Measurements from ENCODE around the gene KLF7. TPM values are rescaled to one million over a fixed set of nuclear protein-coding genes. Genes with fewer than 3 reads are reported as not detected.

Gene KLF7
- total RNA-seq, 2 experiments from 2014 or later = not detected

DNA sequence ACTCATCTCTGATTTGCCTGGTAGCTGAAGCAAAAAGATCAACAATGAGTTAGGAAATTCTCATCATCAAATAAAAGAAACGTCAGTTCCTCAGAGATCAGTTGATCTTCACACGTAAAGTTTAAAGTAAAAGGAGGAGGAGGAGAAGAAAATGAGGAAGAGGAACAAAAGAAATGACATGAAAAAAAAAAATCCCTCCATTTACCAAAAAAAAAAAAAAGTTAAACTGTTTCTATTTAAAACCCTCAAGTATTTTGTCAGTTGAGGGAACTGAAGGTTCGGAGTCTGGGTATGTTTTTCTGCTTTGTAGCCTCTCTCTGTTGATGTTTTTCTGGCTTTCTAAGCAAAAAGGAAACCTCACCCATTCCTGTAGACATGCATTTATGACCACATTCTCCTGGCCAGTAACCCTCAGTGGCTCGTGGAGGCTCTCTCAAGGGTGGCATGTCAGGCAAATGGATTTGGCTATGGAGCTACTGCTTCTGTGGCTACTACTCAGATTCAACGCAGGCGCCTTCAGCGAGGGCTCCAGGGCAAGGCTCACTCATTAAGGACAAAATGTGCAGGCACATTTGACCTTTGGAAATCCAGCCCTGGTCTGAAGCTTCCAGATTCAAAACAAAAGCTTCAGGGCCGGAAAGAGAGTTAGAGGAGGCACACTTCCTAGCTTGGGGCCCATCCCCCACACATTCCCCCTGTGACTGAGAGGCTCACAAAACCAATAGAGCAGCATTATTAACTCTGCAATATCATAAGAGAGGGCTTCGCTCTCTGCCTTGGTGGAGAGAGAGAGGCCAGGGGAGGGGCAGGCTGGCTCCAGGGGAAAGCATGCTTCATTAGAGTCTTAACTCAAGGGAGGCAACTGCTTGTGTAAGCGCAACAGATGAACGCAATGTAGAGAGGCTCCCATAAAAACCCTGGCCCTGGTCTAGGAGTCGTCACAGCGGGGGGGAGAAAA lies 22.3 kb downstream of the KLF7 start:
- no peak for DNase-seq (ENCODE audit: low spot score)
- ChIA-PET CTCF (ENCODE audit: unreplicated experiment) (no interaction called here), POLR2A (no interaction called here)
- intact Hi-C loops (cut with micrococcal nuclease; ENCODE audit: unreplicated experiment) = no loop called here
- no peaks in the 10 kb centered on the region for H3K79me2 ChIP-seq (ENCODE audit: insufficient read depth, low read depth, low read length)
- no peak for TF ChIP-seq EZH2phosphoT487 (IDR thresholded peaks at IDR 0.05; ENCODE audit: borderline replicate concordance, low read depth, low read length)
- TF ChIP-seq, protein P1, sequence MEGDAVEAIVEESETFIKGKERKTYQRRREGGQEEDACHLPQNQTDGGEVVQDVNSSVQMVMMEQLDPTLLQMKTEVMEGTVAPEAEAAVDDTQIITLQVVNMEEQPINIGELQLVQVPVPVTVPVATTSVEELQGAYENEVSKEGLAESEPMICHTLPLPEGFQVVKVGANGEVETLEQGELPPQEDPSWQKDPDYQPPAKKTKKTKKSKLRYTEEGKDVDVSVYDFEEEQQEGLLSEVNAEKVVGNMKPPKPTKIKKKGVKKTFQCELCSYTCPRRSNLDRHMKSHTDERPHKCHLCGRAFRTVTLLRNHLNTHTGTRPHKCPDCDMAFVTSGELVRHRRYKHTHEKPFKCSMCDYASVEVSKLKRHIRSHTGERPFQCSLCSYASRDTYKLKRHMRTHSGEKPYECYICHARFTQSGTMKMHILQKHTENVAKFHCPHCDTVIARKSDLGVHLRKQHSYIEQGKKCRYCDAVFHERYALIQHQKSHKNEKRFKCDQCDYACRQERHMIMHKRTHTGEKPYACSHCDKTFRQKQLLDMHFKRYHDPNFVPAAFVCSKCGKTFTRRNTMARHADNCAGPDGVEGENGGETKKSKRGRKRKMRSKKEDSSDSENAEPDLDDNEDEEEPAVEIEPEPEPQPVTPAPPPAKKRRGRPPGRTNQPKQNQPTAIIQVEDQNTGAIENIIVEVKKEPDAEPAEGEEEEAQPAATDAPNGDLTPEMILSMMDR (conservative IDR thresholded peaks at IDR 0.05; ENCODE audit: low read length) = no peak
- H3K9me3 ChIP-seq (ENCODE audit: low read length) = no peaks in the 10 kb centered on the region
- BruUV-seq (replicated peaks) = no TSS peak
- no peaks in the 10 kb centered on the region for H4K20me1 ChIP-seq (ENCODE audit: insufficient read depth, low read length)
- no peaks in the 10 kb centered on the region for H3K4me1 ChIP-seq (ENCODE audit: insufficient read depth, low read length, poor library complexity, severe bottlenecking)
- H3K4me2 ChIP-seq (ENCODE audit: low read length) = no peak overlapping the region
- no peak overlapping the region for H3K27ac ChIP-seq (ENCODE audit: low read depth, low read length, poor library complexity, severe bottlenecking)
- H3K9me2 ChIP-seq (ENCODE audit: insufficient read depth, low read length) = no peaks in the 10 kb centered on the region
- no peak overlapping the region for H2AFZ ChIP-seq (ENCODE audit: low read length)
- H3K4me3 ChIP-seq (ENCODE audit: low read depth, low read length, poor library complexity, severe bottlenecking) = no peak overlapping the region
- no peaks in the 10 kb centered on the region for H3K36me3 ChIP-seq (ENCODE audit: insufficient read depth, low read length)

DNA sequence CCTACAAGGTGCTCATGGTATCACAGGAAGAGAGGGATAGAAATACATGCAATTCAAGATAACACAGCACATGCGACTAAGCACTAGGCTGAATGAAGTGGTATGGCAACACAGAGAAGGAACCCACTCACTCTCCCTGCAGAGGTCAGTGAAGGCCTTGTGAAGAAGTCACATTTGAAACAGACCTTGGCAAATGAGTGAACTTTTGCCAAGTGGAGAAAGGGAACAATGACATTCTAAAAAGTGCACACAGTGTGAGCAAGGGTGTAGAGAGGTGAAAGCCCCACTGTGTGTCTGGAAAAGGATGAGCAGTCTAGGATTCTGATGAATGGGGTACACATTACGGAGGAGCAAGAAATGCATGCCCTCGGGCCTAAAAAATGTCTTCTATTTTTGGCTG lies 23.3 kb downstream of the KLF7 start:
- Histone ChIP-seq H3K4me3 (ENCODE audit: low read depth, low read length, poor library complexity, severe bottlenecking) (no peak overlapping the region), H3K36me3 (ENCODE audit: insufficient read depth, low read length) (no peaks in the 10 kb centered on the region), H2AFZ (ENCODE audit: low read length) (no peak overlapping the region), H3K79me2 (ENCODE audit: insufficient read depth, low read depth, low read length) (no peaks in the 10 kb centered on the region), H3K27ac (ENCODE audit: low read depth, low read length, poor library complexity, severe bottlenecking) (no peak overlapping the region), H3K4me1 (ENCODE audit: insufficient read depth, low read length, poor library complexity, severe bottlenecking) (no peaks in the 10 kb centered on the region), H3K9me2 (ENCODE audit: insufficient read depth, low read length) (no peaks in the 10 kb centered on the region), H3K9me3 (ENCODE audit: low read length) (no peaks in the 10 kb centered on the region), H4K20me1 (ENCODE audit: insufficient read depth, low read length) (no peaks in the 10 kb centered on the region), H3K4me2 (ENCODE audit: low read length) (no peak overlapping the region)
- intact Hi-C loops (cut with micrococcal nuclease; ENCODE audit: unreplicated experiment) = no loop called here
- ChIA-PET POLR2A (no interaction called here), CTCF (ENCODE audit: unreplicated experiment) (interaction anchor here (0.6 kb wide), 1 partner anchor 18 kb away, joined by 3 read pairs; no protein-coding TSS in a partner anchor)
- BruUV-seq (replicated peaks) = no TSS peak
- TF ChIP-seq EZH2phosphoT487 (IDR thresholded peaks at IDR 0.05; ENCODE audit: borderline replicate concordance, low read depth, low read length) = no peak
- TF ChIP-seq, protein P1 (conservative IDR thresholded peaks at IDR 0.05; ENCODE audit: low read length) = no peak
- DNase-seq (ENCODE audit: low spot score) = no peak

DNA sequence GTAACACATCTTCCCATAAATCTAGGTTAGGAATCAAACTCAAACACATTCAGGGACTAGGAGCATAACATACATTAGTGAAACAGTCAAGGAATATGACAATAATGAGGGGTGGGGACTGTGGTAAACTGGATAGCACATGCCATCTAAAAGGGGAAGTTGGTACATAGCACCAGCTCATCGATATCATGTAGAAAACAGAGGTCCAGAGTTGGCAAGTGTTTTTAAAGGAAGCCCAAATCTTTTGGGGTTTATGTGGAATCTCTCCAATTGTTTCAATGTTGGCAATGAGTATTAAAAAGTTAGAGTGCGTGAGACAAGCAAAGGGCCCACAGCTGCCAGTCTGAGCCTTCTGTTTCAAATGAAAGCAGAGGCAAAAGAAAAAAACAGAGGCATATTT lies 24.4 kb downstream of the KLF7 start:
- intact Hi-C loops (cut with micrococcal nuclease; ENCODE audit: unreplicated experiment) = no loop called here
- Histone ChIP-seq H3K4me2 (ENCODE audit: low read length) (no peak overlapping the region), H3K36me3 (ENCODE audit: insufficient read depth, low read length) (no peaks in the 10 kb centered on the region), H3K4me3 (ENCODE audit: low read depth, low read length, poor library complexity, severe bottlenecking) (no peak overlapping the region), H3K4me1 (ENCODE audit: insufficient read depth, low read length, poor library complexity, severe bottlenecking) (no peaks in the 10 kb centered on the region), H4K20me1 (ENCODE audit: insufficient read depth, low read length) (no peaks in the 10 kb centered on the region), H3K79me2 (ENCODE audit: insufficient read depth, low read depth, low read length) (no peaks in the 10 kb centered on the region), H3K27ac (ENCODE audit: low read depth, low read length, poor library complexity, severe bottlenecking) (no peak overlapping the region), H3K9me3 (ENCODE audit: low read length) (no peaks in the 10 kb centered on the region), H3K9me2 (ENCODE audit: insufficient read depth, low read length) (no peaks in the 10 kb centered on the region), H2AFZ (ENCODE audit: low read length) (no peak overlapping the region)
- no TSS peak for BruUV-seq (replicated peaks)
- ChIA-PET CTCF (ENCODE audit: unreplicated experiment) (no interaction called here), POLR2A (no interaction called here)
- no peak for DNase-seq (ENCODE audit: low spot score)
- TF ChIP-seq, protein P1 (conservative IDR thresholded peaks at IDR 0.05; ENCODE audit: low read length) = no peak
